Measurements from ENCODE around the gene ZNF516.

Gene ZNF516

GRCh38 chr18:76361219-76361618 is 133.8 kb downstream of the ZNF516 start:
- DNase-seq: no peak

DNA sequence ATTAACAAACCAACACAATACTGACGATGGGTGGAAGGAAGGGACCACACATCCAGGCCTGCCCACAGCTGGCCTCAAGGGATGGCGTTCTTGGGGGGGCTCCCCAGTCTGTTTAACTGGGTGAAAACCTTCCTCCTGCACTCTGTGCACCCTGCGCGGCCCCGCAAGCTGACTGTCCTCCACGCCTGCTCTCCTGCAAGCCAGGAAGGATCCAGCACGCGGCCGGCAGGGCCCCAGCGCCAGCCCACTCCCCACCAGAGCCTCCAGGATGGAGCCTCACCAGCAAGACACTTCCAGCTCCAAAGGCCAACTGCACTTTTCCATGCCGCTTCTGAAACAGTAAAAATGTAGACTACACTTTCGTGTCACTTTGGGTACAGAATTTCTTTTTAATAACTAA is 135.1 kb downstream of the ZNF516 start:
- no peak for DNase-seq

DNA sequence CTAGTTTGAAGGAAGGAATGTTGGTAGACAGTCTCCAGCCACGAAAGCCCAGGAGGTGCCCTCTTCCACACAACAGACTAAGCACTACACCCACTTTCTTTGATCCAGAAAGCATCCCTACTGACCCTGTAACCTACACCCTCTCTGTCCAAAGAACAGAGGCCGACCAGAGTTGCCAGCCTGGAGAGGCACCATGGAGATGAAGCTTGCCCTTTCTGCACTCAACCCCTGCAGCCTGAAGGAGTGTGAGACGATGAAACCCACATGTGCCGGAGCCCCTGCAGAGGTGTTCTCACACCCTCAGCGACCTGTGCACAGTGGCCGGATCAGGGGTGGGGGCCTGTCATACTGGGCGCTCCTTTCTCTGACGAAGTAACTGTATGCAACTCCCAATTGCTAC is 136.3 kb downstream of the ZNF516 start:
- no peak for DNase-seq

- DNase-seq: no peak
Observed at GRCh38 chr18:76357585-76358260, 137.3 kb downstream of the ZNF516 start.

DNA sequence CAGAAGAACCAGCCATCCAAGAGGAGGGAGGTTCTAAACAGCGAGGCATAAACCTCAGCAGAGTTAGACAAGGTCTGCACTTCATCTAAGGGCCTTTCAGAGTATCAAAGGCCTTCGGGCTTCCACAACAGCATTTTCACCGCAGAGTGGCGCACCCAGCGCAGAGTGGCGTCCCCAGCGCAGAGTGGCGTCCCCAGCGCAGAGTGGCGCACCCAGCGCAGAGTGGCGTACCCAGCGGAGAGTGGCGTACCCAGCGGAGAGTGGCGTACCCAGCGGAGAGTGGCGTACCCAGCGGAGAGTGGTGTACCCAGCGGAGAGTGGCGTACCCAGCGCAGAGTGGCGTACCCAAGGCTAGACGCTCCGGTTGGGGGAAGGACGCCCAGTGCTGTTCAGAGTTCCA is 137.9 kb downstream of the ZNF516 start:
- no peak for DNase-seq

- DNase-seq: no peak
Observed at GRCh38 chr18:76356666-76357065, 138.4 kb downstream of the ZNF516 start.

DNA sequence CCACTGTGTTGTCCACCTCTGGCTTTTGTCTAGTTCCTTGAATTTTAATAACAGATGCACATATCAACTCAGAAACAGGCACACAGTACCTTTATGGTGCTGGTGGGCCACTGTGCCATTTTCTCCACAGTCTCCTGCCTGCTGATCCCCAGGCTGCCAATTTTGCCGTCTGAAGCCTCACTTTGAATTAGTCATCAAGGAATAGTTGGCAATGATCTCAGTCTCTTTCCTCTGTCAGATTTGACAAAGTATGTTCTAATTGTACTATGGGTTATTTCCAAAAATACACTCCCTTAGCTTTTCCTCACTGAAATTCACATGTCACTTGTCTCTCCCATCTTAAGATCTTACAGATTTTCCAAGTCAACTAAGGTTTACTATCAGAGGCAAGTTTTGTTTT is 140.7 kb downstream of the ZNF516 start:
- no peak for DNase-seq

GRCh38 chr18:76353500-76353899 is 141.5 kb downstream of the ZNF516 start:
- DNase-seq: no peak

DNA sequence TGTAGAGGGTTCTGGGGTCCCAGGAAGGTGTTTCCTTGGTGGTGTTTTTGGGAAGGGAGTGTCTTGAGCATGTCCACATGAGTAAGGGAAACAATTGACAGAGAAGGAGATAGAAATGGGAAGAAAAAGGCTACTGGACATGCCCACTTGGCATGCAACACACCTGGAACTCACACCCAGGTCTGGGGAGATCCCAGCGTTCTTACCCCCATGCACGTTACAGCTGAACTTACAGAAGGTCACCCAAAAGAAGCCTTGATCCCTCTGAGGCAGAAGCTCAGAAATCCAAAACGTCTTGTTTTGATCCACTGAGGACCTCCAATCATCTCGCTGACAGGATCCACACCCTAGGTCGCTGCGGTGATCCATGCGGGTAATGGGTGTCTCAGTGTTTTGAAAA is 142.0 kb downstream of the ZNF516 start:
- DNase-seq: no peak

DNA sequence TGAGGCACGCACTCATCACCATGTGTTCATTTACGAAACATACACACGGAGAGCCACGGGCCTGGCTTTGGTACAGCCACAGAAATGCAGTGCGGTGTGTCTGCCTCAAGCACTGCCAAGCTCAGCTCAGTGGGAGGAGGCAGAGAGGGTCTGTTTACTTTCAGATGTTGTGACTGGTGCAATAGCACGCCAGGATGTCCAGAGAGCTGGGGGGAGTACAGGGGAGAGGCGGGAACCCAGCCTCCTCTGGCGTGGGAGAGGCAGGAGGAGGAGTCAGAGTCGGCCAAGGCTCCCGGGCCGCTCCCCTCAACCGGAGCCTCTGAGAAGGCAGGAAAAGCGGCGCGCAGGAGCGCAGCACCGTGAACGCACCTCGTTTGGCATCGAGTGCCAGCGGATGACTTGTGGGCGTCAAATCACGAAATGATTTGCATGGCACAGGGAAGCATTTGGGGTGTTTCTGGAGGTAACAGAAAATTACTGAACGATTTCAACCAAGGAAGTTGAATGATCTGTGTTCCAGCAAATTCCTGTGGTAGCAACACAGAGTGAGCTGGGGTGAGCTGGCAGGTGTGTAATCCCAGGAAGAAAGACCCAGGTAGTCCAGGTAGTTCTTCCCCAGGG is 143.0 kb downstream of the ZNF516 start:
- DNase-seq: no peak

GRCh38 chr18:76350134-76351025 is 144.7 kb downstream of the ZNF516 start:
- DNase-seq: no peak

- peak; percentile 70 for DNase-seq
Observed at GRCh38 chr18:76349067-76349715, 145.9 kb downstream of the ZNF516 start.

GRCh38 chr18:76348267-76349066 is 146.6 kb downstream of the ZNF516 start:
- no peak for DNase-seq

DNA sequence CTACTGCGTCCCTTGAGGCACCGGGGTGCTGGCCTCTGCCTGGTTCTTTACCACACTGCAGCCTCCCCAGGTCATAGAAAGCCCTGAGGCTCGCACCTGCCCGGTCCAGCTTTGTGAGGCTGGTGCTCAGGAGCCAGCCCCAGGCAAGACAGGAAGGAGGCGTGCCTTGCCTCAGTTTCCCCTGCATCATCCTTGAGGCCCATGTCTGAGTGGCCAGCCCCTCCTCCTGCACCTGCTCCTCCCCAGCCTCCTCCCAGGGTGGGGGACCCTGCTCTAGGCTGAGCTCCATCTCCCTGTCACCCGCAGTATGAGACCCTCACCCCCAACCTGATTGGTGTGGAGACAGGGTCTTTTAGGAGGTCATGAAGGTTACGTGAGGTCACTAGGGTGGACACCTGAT is 147.7 kb downstream of the ZNF516 start:
- DNase-seq: no peak

DNA sequence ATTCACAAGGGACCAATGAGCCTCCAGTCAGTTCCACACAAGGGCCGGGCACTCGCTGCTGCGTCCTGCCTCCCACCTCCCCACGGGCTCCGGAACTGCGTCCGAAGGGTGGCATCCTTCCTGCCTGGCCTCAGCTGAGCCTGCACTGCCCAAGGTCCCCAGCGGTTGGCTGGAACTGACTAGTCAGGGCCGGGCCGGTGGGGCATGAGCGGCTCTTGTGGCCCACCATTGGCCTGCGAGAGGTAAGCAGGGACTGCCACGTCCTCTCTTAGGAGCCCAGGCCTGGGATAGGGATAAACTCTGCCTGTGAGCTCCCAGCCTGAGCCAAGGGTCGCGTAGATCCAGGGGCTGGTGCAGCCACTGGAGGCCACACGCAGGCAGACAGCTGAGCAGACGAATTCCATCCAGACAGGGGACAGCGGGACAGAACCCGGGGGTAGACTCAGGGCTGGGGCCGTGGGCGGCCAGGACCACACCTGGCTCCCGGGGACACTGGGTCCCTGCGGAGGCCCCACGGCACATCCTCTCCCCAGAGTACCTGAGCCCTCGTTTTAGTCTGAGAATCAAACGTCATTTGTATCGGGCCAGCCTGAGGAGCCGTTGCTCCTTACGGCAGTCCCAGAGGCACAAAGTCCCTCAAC is 148.4 kb downstream of the ZNF516 start:
- DNase-seq: no peak

- DNase-seq: no peak
Observed at GRCh38 chr18:76345901-76346300, 149.1 kb downstream of the ZNF516 start.

- no peak for DNase-seq
Observed at GRCh38 chr18:76343938-76344569, 151.0 kb downstream of the ZNF516 start.

DNA sequence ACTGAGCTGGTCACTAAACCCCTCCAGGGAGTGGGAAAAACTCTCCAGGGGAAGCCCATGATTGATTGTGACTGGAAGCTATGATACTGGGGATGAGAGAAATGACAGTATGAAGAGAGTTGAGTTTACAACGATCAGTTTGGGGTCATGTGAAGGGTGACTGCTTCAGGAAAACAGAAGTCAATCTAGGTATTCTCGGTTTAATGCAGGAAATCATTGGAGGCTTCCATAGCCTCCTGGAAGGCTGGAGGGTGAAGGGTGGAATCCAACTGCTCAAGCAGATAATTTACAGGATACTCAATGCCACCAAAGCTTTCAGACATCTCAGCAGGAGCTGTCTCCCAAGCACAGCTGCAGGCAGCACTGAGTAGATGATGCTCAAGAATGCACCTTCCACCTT is 154.6 kb downstream of the ZNF516 start:
- no peak for DNase-seq

DNA sequence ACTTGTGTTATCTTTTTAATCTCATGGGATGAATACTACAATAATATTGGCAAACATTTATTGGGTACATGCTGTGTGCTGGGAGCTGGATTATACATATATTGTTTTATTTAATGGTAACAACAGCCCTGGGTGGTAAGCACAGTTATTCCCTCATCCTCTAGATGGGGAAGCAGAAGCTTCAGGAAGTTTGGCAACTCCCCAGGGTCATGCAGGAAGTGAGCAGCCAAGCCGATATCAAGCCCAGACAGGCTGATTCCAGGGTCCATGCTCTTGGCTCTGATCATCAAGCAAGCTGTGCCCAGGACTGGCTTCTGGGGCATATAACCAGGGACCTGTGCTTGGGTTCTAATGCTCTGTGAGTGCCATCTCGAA is 155.8 kb downstream of the ZNF516 start:
- DNase-seq: no peak

GRCh38 chr18:76338619-76339245 is 156.3 kb downstream of the ZNF516 start:
- DNase-seq: no peak

DNA sequence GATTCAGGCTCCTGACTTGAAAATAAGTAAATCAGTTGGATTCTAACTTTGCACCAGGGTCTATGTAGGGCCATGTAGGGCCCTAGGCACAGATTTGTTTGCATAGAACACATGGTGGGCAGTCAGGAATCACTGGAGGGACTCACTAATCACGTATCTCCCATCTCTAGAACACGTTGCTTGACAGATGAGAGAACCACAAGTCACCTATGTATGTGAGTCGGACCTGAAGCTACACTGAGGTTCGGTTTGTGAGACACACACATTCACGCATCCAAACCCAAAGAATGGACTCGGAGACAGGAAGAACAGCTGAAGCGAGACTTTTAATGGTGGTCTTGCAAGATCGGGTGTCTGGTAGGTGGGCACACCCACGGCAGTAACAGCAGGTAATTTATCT is 157.0 kb downstream of the ZNF516 start:
- DNase-seq: no peak

Data from stimulated activated CD4-positive, alpha-beta T cell treated with anti-CD3 and anti-CD28 coated beads, Interleukin-4, amount 100 ng/mL, for 24 hours (primary cell).